ENCODE measurements around the gene WHRN.

The WHRN gene

DNA sequence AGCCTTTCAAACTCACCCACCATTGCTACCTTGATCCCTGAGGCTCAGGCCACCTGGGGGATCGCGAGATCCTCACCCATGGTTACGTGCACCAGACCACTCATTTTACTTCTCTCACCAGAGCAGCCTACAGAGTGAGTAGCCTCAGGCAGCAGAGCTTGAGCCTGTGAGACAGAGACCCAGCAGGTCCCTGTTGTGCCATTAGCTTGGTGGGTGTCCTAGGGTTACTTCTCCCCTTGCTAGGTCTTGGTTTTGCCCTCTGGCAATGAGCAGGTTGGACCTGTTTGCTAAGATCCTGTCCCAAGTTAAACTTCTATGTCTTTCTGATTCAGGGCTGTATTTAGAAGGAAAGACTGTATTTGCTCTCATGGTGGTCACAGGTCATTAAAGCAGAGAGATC, 21.8 kb downstream of the WHRN start:
- Histone ChIP-seq H3K4me1 (ENCODE audit: control insufficient read depth in 5 of 5, insufficient read depth in 5 of 5, low read length in 5 of 5) (peaks cover 0 to 9% (median 0%) of the 10 kb centered on the region in 5 donors), H3K9ac (ENCODE audit: low read length in 5 of 5) (no peak overlapping the region), H3K36me3 (ENCODE audit: control insufficient read depth in 5 of 5, insufficient read depth in 5 of 5, low read length in 5 of 5) (peaks cover 0 to 2% (median 0%) of the 10 kb centered on the region in 5 donors), H3K4me3 (ENCODE audit: low read depth in 1 of 5, low read length in 5 of 5) (no peak overlapping the region), H3K9me3 (ENCODE audit: control insufficient read depth in 5 of 5, low read length in 5 of 5) (no peaks in the 10 kb centered on the region), H3K27ac (ENCODE audit: low read depth, low read length) (no peak overlapping the region), H3K27me3 (ENCODE audit: control insufficient read depth in 5 of 5, insufficient read depth in 4 of 5, low read length in 5 of 5) (no peaks in the 10 kb centered on the region)

DNA sequence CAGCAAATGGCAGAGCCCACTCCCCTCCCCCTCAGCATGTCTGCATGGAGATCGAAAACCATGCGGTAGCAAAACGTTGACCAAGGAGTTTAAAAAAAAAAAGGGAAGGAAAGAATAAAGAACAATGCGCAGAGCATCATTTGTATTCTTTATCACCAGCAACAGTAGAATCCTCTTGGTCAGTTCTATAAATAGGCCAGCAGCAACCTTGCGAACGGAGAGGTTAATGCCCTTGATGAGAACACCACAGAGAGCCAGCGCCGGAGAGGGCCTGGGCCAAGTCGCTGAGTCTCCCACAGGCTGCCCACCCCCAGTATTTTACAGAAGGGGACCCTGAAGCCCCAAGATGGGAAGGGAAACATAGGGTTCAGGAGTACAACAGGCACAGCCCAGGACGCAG, 22.7 kb downstream of the WHRN start:
- peaks cover 0 to 2% (median 0%) of the 10 kb centered on the region in 5 donors for H3K36me3 ChIP-seq (ENCODE audit: control insufficient read depth in 5 of 5, insufficient read depth in 5 of 5, low read length in 5 of 5)
- H3K27ac ChIP-seq (ENCODE audit: low read depth, low read length), result no peak overlapping the region
- H3K4me3 ChIP-seq (ENCODE audit: low read depth in 1 of 5, low read length in 5 of 5), result no peak overlapping the region
- H3K9me3 ChIP-seq (ENCODE audit: control insufficient read depth in 5 of 5, low read length in 5 of 5), result no peaks in the 10 kb centered on the region
- no peaks in the 10 kb centered on the region for H3K27me3 ChIP-seq (ENCODE audit: control insufficient read depth in 5 of 5, insufficient read depth in 4 of 5, low read length in 5 of 5)
- H3K4me1 ChIP-seq (ENCODE audit: control insufficient read depth in 5 of 5, insufficient read depth in 5 of 5, low read length in 5 of 5), result peaks cover 0 to 5% (median 0%) of the 10 kb centered on the region in 5 donors
- H3K9ac ChIP-seq (ENCODE audit: low read length in 5 of 5), result no peak overlapping the region

DNA sequence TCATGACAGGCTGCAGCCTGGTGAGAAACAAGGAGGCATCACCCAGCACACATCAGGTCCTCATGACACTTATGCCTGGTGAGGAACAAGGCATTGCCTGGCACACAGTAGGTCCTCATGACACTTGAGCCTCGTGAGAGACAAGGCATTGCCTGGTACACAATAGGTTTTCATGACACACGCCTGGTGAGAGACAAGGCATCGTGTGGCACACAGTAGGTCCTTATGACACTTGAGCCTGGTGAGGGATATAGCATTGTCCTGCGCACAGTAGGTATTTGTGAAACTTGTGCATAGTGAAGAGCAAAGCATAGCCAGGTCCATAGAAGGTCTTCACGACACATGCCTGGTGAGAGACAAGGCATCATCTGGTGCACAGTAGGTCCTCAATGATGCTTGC, 23.5 kb downstream of the WHRN start:
- H3K36me3 ChIP-seq (ENCODE audit: control insufficient read depth in 5 of 5, insufficient read depth in 5 of 5, low read length in 5 of 5), result peaks cover 0 to 6% (median 0%) of the 10 kb centered on the region in 5 donors
- H3K4me3 ChIP-seq (ENCODE audit: low read depth in 1 of 5, low read length in 5 of 5), result no peak overlapping the region
- peaks cover 0 to 2% (median 0%) of the 10 kb centered on the region in 5 donors for H3K4me1 ChIP-seq (ENCODE audit: control insufficient read depth in 5 of 5, insufficient read depth in 5 of 5, low read length in 5 of 5)
- no peak overlapping the region for H3K27ac ChIP-seq (ENCODE audit: low read depth, low read length)
- no peak overlapping the region for H3K9ac ChIP-seq (ENCODE audit: low read length in 5 of 5)
- no peaks in the 10 kb centered on the region for H3K9me3 ChIP-seq (ENCODE audit: control insufficient read depth in 5 of 5, low read length in 5 of 5)
- no peaks in the 10 kb centered on the region for H3K27me3 ChIP-seq (ENCODE audit: control insufficient read depth in 5 of 5, insufficient read depth in 4 of 5, low read length in 5 of 5)

DNA sequence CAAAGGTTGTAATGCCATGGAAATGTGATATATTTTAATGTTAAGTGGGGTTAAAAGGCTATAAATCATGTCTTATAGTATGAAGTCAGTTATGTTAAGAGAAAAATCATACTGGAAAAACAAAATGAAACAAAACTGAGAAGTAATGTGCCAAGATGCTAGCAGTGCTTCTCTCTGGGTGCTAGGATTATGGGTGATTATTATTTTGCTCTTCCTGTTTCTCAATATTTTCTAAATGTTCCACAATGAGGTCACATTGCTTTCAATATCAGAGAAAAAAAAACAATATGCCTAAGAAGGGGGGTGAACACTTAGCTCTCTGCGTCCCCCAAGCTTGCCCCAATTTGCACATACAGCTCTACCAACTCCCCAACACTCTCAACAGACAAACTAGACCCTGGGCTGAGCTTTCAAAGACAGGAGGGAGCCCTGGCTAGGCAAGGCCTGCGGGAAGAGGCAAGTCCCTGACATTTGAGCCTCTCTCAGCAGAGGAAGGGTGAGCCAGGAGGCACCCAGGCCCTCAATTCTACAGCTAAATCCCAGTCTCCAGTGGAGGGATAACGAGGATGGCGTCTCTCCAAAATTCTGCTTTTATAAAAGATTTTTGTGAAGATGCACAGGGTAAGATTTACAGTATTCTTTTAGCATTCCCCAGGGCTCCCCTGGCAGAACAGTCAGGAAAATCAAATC, 24.4 kb downstream of the WHRN start:
- Histone ChIP-seq H3K36me3 (ENCODE audit: control insufficient read depth in 5 of 5, insufficient read depth in 5 of 5, low read length in 5 of 5) (peaks cover 0 to 6% (median 0%) of the 10 kb centered on the region in 5 donors), H3K4me1 (ENCODE audit: control insufficient read depth in 5 of 5, insufficient read depth in 5 of 5, low read length in 5 of 5) (peaks cover 0 to 2% (median 0%) of the 10 kb centered on the region in 5 donors), H3K4me3 (ENCODE audit: low read depth in 1 of 5, low read length in 5 of 5) (no peak overlapping the region), H3K27ac (ENCODE audit: low read depth, low read length) (no peak overlapping the region), H3K27me3 (ENCODE audit: control insufficient read depth in 5 of 5, insufficient read depth in 4 of 5, low read length in 5 of 5) (no peaks in the 10 kb centered on the region), H3K9ac (ENCODE audit: low read length in 5 of 5) (no peak overlapping the region), H3K9me3 (ENCODE audit: control insufficient read depth in 5 of 5, low read length in 5 of 5) (no peaks in the 10 kb centered on the region)

DNA sequence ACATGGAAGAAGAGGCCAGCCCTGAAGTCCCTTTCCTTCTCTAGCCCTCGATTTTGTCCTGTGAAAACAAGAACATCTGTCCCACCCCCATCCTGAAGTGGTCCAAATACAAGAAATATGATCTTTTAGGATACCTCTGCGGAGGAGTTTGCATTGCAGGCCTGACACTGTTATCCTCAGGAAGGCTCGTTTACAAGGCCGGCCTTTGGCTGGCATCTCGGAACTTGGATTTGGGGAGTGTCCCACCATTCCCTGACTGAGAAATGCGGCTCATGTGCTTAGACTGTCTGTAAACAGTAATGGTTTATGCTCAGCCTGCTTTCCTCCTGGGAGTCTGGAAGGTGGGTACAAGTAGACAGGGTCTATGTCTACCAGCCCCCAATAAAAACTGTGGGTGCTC, 26.4 kb downstream of the WHRN start:
- Histone ChIP-seq H3K9ac (ENCODE audit: low read length in 5 of 5) (no peak overlapping the region), H3K4me1 (ENCODE audit: control insufficient read depth in 5 of 5, insufficient read depth in 5 of 5, low read length in 5 of 5) (peaks cover 0 to 2% (median 0%) of the 10 kb centered on the region in 5 donors), H3K36me3 (ENCODE audit: control insufficient read depth in 5 of 5, insufficient read depth in 5 of 5, low read length in 5 of 5) (peaks cover 0 to 6% (median 0%) of the 10 kb centered on the region in 5 donors), H3K27ac (ENCODE audit: low read depth, low read length) (no peak overlapping the region), H3K9me3 (ENCODE audit: control insufficient read depth in 5 of 5, low read length in 5 of 5) (no peaks in the 10 kb centered on the region), H3K4me3 (ENCODE audit: low read depth in 1 of 5, low read length in 5 of 5) (no peak overlapping the region), H3K27me3 (ENCODE audit: control insufficient read depth in 5 of 5, insufficient read depth in 4 of 5, low read length in 5 of 5) (peaks cover 0 to 2% (median 0%) of the 10 kb centered on the region in 5 donors)

DNA sequence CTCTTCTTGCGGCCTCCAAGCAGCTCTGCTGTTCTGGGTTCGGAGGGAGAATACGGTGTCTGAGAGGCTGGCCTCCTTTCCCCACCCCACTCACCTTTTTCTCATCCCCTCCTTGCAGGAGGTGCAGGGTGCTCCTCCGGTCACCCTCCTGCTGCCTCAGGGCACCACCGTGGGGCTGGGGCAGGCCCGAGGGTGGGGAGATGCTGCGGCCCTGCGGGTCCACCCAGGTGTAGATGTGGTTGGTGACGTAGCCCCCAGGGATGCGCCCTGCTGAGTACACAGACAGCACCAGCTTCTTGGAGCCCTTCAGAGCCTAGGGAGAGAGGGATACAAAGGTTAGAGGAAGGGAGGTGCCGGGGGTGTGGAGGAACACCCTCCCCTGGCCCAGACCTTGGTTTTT, 26.8 kb downstream of the WHRN start:
- Histone ChIP-seq H3K27me3 (ENCODE audit: control insufficient read depth in 5 of 5, insufficient read depth in 4 of 5, low read length in 5 of 5) (peaks cover 0 to 2% (median 0%) of the 10 kb centered on the region in 5 donors), H3K4me1 (ENCODE audit: control insufficient read depth in 5 of 5, insufficient read depth in 5 of 5, low read length in 5 of 5) (peaks cover 0 to 2% (median 0%) of the 10 kb centered on the region in 5 donors), H3K9ac (ENCODE audit: low read length in 5 of 5) (no peak overlapping the region), H3K27ac (ENCODE audit: low read depth, low read length) (no peak overlapping the region), H3K36me3 (ENCODE audit: control insufficient read depth in 5 of 5, insufficient read depth in 5 of 5, low read length in 5 of 5) (peaks cover 0 to 8% (median 0%) of the 10 kb centered on the region in 5 donors), H3K4me3 (ENCODE audit: low read depth in 1 of 5, low read length in 5 of 5) (no peak overlapping the region), H3K9me3 (ENCODE audit: control insufficient read depth in 5 of 5, low read length in 5 of 5) (no peaks in the 10 kb centered on the region)

DNA sequence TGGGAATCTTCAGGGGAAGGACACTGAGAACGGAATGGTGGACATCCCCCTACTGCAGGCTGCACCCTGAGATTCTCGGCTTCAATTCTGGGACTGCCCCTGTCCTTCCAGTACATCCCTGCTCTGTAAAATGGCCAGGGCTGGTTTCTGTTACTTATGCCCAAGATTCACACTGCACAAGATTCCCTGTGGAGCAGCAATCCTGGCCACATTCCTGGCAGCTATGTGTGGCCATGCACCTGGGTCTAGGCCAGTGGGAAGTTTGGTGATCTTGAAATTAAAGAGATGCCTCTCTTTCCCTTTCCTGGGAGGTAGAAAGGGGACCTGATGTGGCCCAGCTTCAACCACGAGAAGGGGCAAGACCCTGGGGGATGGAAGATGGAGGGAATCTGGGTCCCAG, 27.6 kb downstream of the WHRN start:
- peaks cover 0 to 2% (median 0%) of the 10 kb centered on the region in 5 donors for H3K27me3 ChIP-seq (ENCODE audit: control insufficient read depth in 5 of 5, insufficient read depth in 4 of 5, low read length in 5 of 5)
- peaks cover 0 to 8% (median 0%) of the 10 kb centered on the region in 5 donors for H3K36me3 ChIP-seq (ENCODE audit: control insufficient read depth in 5 of 5, insufficient read depth in 5 of 5, low read length in 5 of 5)
- no peak overlapping the region for H3K9ac ChIP-seq (ENCODE audit: low read length in 5 of 5)
- H3K27ac ChIP-seq (ENCODE audit: low read depth, low read length), result no peak overlapping the region
- H3K4me3 ChIP-seq (ENCODE audit: low read depth in 1 of 5, low read length in 5 of 5), result no peak overlapping the region
- peaks cover 0 to 2% (median 0%) of the 10 kb centered on the region in 5 donors for H3K4me1 ChIP-seq (ENCODE audit: control insufficient read depth in 5 of 5, insufficient read depth in 5 of 5, low read length in 5 of 5)
- H3K9me3 ChIP-seq (ENCODE audit: control insufficient read depth in 5 of 5, low read length in 5 of 5), result no peaks in the 10 kb centered on the region

DNA sequence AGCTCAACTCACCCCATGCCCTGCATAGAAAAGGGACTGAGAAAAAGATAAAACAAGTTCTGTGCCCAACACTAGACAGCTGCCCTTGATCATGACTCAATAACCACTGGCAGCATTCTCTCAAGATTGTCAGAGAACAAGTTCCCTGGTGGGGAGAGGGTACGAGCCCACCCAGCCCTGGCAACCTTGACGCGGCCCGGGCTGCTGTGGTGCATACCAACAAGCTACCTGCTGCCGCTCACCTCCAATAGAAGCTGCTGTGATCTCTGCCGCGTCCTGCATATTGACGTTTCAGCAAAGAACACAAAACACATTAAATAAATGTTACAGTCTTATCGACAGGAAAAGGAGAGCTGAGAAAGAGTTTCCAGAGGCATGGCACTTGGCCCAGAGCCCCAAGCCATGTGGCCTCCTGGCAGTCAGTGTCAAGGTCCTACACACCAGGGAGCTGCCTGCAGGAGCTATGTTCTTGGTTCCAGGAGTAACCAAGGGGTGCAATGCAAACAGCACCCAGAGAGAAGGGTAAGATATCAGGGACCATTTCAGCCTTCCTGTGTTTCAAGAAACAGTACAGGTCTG, 28.3 kb downstream of the WHRN start:
- peaks cover 0 to 8% (median 0%) of the 10 kb centered on the region in 5 donors for H3K36me3 ChIP-seq (ENCODE audit: control insufficient read depth in 5 of 5, insufficient read depth in 5 of 5, low read length in 5 of 5)
- no peak overlapping the region for H3K27ac ChIP-seq (ENCODE audit: low read depth, low read length)
- H3K4me3 ChIP-seq (ENCODE audit: low read depth in 1 of 5, low read length in 5 of 5), result no peak overlapping the region
- H3K27me3 ChIP-seq (ENCODE audit: control insufficient read depth in 5 of 5, insufficient read depth in 4 of 5, low read length in 5 of 5), result peaks cover 0 to 2% (median 0%) of the 10 kb centered on the region in 5 donors
- H3K9me3 ChIP-seq (ENCODE audit: control insufficient read depth in 5 of 5, low read length in 5 of 5), result no peaks in the 10 kb centered on the region
- peaks cover 0 to 2% (median 0%) of the 10 kb centered on the region in 5 donors for H3K4me1 ChIP-seq (ENCODE audit: control insufficient read depth in 5 of 5, insufficient read depth in 5 of 5, low read length in 5 of 5)
- no peak overlapping the region for H3K9ac ChIP-seq (ENCODE audit: low read length in 5 of 5)

DNA sequence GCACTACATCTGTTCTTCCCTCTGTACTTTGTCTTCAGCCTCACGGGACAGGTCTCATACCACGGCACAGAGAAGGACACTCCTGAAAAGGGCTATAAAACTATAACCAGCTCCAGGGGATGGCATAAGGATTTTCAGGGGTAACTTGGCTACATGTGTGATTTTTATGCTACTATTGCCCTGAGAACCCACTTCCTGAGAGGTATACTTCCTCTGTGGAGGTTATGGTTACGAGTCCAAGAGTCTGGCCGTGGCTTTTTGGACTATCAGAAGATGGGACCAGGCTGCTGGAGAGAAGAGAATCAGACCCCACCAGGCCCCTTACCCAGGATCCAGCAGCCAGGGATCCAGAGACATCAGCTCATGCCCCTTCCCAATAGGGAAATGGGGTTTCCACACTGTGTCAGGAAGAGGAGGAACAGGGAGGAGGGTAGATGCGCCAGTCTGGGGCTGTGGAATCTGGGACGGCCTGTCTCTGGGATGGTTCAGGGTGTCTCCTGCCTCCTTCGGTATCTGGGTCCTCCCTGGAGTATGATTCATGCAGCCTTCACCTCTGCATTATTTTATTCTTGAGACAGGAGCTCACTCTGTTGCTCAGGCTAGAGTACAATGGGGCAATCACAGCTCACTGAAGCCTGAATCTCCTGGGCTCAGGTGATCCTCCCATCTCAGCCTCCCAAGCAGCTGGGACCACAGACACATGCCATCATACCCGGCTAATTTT, 29.7 kb downstream of the WHRN start:
- Histone ChIP-seq H3K9me3 (ENCODE audit: control insufficient read depth in 5 of 5, low read length in 5 of 5) (peaks cover 0 to 3% (median 0%) of the 10 kb centered on the region in 5 donors), H3K9ac (ENCODE audit: low read length in 5 of 5) (no peak overlapping the region), H3K4me1 (ENCODE audit: control insufficient read depth in 5 of 5, insufficient read depth in 5 of 5, low read length in 5 of 5) (no peaks in the 10 kb centered on the region), H3K36me3 (ENCODE audit: control insufficient read depth in 5 of 5, insufficient read depth in 5 of 5, low read length in 5 of 5) (peaks cover 0 to 8% (median 0%) of the 10 kb centered on the region in 5 donors), H3K4me3 (ENCODE audit: low read depth in 1 of 5, low read length in 5 of 5) (no peak overlapping the region), H3K27me3 (ENCODE audit: control insufficient read depth in 5 of 5, insufficient read depth in 4 of 5, low read length in 5 of 5) (peaks cover 0 to 2% (median 0%) of the 10 kb centered on the region in 5 donors), H3K27ac (ENCODE audit: low read depth, low read length) (no peak overlapping the region)

DNA sequence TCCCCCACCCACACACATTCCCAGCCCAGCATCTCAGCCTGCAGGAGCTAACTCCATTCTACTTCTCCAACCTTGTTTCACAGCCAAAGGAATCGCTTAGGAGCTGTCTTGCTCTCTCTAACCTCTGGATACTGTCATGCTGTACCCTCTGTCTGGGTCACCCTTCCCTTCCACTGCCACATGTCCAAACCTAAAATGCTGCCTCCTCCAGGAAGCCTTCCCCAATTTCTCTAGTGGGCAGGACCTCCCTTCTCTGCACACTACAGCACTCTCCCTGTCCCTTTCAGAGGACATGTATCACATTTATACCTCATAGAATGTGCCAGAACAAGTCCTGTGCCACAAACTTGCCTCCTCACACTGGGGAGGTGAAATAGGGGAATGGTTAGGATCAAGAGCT, 30.8 kb downstream of the WHRN start:
- Histone ChIP-seq H3K4me3 (ENCODE audit: low read depth in 1 of 5, low read length in 5 of 5) (no peak overlapping the region), H3K9me3 (ENCODE audit: control insufficient read depth in 5 of 5, low read length in 5 of 5) (peaks cover 0 to 5% (median 0%) of the 10 kb centered on the region in 5 donors), H3K9ac (ENCODE audit: low read length in 5 of 5) (no peak overlapping the region), H3K4me1 (ENCODE audit: control insufficient read depth in 5 of 5, insufficient read depth in 5 of 5, low read length in 5 of 5) (no peaks in the 10 kb centered on the region), H3K27ac (ENCODE audit: low read depth, low read length) (no peak overlapping the region), H3K36me3 (ENCODE audit: control insufficient read depth in 5 of 5, insufficient read depth in 5 of 5, low read length in 5 of 5) (peaks cover 0 to 8% (median 0%) of the 10 kb centered on the region in 5 donors), H3K27me3 (ENCODE audit: control insufficient read depth in 5 of 5, insufficient read depth in 4 of 5, low read length in 5 of 5) (peaks cover 0 to 2% (median 0%) of the 10 kb centered on the region in 5 donors)
